GM12891 (cell line): ENCODE measurements around the gene NCKAP5.

Source experiments
- PAX5 ChIP-seq: IDR thresholded peaks from 2 replicates; pipeline ENCODE4 v1.6.1; 2011; ENCODE audit warnings: low read length, moderate library complexity, mild to moderate bottlenecking; ENCODE audit not compliant: insufficient read depth, severe bottlenecking
- POLR2A ChIP-seq: IDR thresholded peaks from 2 replicates; pipeline ENCODE4 v1.6.1; 2011; ENCODE audit warnings: low read depth, low read length, control low read depth
- POLR2AphosphoS5 ChIP-seq: IDR thresholded peaks from 2 replicates; pipeline ENCODE4 v1.6.1; 2011; ENCODE audit warnings: low read depth, low read length, control low read depth
- POU2F2 ChIP-seq: IDR thresholded peaks from 2 replicates; pipeline ENCODE4 v1.6.1; 2011; ENCODE audit warnings: low read depth, mild to moderate bottlenecking, control low read depth, low read length, moderate library complexity
- SPI1 ChIP-seq: IDR thresholded peaks from 2 replicates; pipeline ENCODE4 v1.6.1; 2011; ENCODE audit warnings: low read depth, low read length, control low read depth
- TAF1 ChIP-seq: IDR thresholded peaks from 2 replicates; pipeline ENCODE4 v1.6.1; 2011; ENCODE audit warnings: low read depth, low read length, control low read depth

GRCh38 chr2:132754867-132755472 is 813.3 kb downstream of the NCKAP5 start:
- TF ChIP-seq POLR2A (no peak), SPI1 (no peak), POLR2AphosphoS5 (no peak), TAF1 (no peak), PAX5 (no peak), POU2F2 (no peak)
